Transverse colon (tissue), 4 donors: Measurements from ENCODE around the gene BDKRB1. TPM values are rescaled to one million over a fixed set of nuclear protein-coding genes. Genes with fewer than 3 reads are reported as not detected.

Source experiments
- DNase-seq: peaks from one replicate; pipeline ENCODE4 v3.0.0-alpha.2; 2019
- H3K27ac ChIP-seq, 4 donors: fragments of 200-600 bp; sonication (generic); 2 replicates each; pipeline ENCODE4 v1.5.1; 2016 to 2018; ENCODE audit warnings: inconsistent platforms in 4 of 4
- H3K27me3 ChIP-seq: fragments of 200-600 bp; sonication (generic); 2 replicates; pipeline ENCODE4 v1.5.1; 2017; ENCODE audit warnings: inconsistent platforms
- H3K36me3 ChIP-seq, 4 donors: fragments of 200-600 bp; sonication (generic); 2 replicates each; pipeline ENCODE4 v1.5.1; 2017 to 2019; ENCODE audit warnings: inconsistent platforms in 4 of 4
- H3K4me1 ChIP-seq, 4 donors: fragments of 200-600 bp; sonication (generic); 2 replicates each; pipeline ENCODE4 v1.5.1; 2017 to 2020; ENCODE audit warnings: inconsistent platforms in 4 of 4
- H3K4me3 ChIP-seq, 4 donors: fragments of 200-600 bp; sonication (generic); 1 replicate in 1 of 4; 2 replicates in 3 of 4; pipeline versions ENCODE4 v1.5.1 to v1.6.1; 2017 to 2019; ENCODE audit warnings: inconsistent platforms in 4 of 4
- H3K9me3 ChIP-seq, 2 donors: fragments of 200-600 bp; sonication (generic); 2 replicates each; pipeline ENCODE4 v1.5.1; 2017 to 2019; ENCODE audit warnings: inconsistent platforms in 2 of 2
- EP300 ChIP-seq: sonication (generic); formaldehyde crosslinking; IDR thresholded peaks from one replicate; pipeline ENCODE4 v1.6.1; 2017; ENCODE audit warnings: antibody characterized with exemption, low read depth
- POLR2A ChIP-seq: fragments of 450-650 bp; IDR thresholded peaks from one replicate; pipeline ENCODE4 v1.6.1; 2016; ENCODE audit warnings: antibody characterized with exemption, mild to moderate bottlenecking, moderate library complexity
- POLR2AphosphoS5 ChIP-seq, 3 donors: sonication (generic); formaldehyde crosslinking; IDR thresholded peaks; one replicate each; pipeline ENCODE4 v1.6.1; 2016; ENCODE audit warnings: antibody characterized with exemption in 3 of 3
- WGBS, 2 donors: methylation state at CpG; one replicate each; pipeline ENCODE4 v1.1.5; 2018; ENCODE audit warnings: low coverage in 1 of 2; 5-methylcytosine and 5-hydroxymethylcytosine counted together
- in situ Hi-C, 4 donors: fragments of 200-750 bp; cut with MboI; loops; one replicate each; pipeline versions ENCODE4 v1.15.0 to v1.15.1; 2017; ENCODE audit warnings: low sequenced_read_pairs in 3 of 4, low pct_ligation_motif_present in 1 of 4, low pct_unique_long_range_greater_than_20kb in 1 of 4
- intact Hi-C: fragments of 100-400 bp; cut with DNase I; formaldehyde crosslinking; loops from one replicate; pipeline ENCODE4 v1.15.1; 2023; ENCODE audit warnings: low total_unique reads
- total RNA-seq, 4 donors: library from RNA; depleted of rRNA; stranded (reverse); fragments of >200 nt; gene quantifications; one replicate each; pipeline ENCODE4 v1.1.0, GENCODE V29; 2016
- TF ChIP-seq, protein P1 (sequence below), 5 experiments: fragments of 200-600 bp in 3 of 5; fragments of 450-650 bp in 2 of 5; sonication (generic) in 3 of 5; IDR thresholded peaks; 1 replicate in 2 of 5; 2 replicates in 3 of 5; pipeline ENCODE4 v1.5.1; 2016 to 2017; ENCODE audit warnings: antibody characterized with exemption in 5 of 5, inconsistent platforms in 3 of 5, mild to moderate bottlenecking in 2 of 5, moderate library complexity in 1 of 5

Gene BDKRB1
- total RNA-seq, 4 donors from 2014 or later: 1.1 to 4.4 (median 2.3) TPM

DNA sequence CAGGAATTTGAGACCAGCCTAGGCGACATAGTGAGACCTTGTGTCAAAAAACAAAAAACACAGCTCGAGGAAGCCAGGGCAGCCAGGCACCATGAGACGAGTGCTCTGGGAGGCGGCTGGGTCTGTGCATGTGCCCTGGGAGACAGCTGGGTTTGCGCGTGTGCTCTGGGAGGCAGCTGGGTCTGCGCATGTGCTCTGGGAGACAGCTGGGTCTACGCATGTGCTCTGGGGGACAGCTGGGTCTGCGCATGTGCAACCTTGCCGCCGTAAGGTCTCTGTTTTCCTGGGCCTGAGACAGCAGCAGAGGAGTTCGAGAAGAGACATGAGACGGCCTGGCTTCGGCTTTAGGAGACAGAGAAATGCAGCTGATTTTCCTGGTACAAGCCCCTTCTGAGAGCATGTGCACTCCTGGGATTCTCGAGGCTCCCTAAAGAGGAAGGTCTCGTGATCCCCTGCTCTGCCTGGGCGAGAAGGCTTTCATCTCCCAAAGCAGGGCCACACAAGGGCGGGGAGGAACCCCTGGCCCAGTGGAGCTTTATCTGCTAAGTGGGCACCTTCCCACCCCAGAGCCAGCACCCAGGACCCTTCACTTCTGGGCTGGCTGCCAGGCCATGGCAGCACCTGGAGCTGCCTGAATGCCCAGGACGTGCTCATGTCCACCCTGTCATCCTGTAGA, 3.5 kb upstream of the BDKRB1 start:
- no peak overlapping the region for H3K4me3 ChIP-seq
- no peaks in the 10 kb centered on the region for H3K27me3 ChIP-seq
- in situ Hi-C loops (no loop called here), intact Hi-C loops (no loop called here)
- no peaks in the 10 kb centered on the region for H3K36me3 ChIP-seq
- 40 to 88% methylated on average over 1 to 19 of the region's 19 CpGs for WGBS, 2 donors
- H3K4me1 ChIP-seq: peaks cover 4 to 42% (median 10%) of the 10 kb centered on the region in 4 donors
- H3K9me3 ChIP-seq: no peaks in the 10 kb centered on the region
- TF ChIP-seq POLR2A: no peak
- no peak for TF ChIP-seq EP300
- no peak for TF ChIP-seq POLR2AphosphoS5 (IDR thresholded peaks at IDR 0.05)
- TF ChIP-seq, protein P1, sequence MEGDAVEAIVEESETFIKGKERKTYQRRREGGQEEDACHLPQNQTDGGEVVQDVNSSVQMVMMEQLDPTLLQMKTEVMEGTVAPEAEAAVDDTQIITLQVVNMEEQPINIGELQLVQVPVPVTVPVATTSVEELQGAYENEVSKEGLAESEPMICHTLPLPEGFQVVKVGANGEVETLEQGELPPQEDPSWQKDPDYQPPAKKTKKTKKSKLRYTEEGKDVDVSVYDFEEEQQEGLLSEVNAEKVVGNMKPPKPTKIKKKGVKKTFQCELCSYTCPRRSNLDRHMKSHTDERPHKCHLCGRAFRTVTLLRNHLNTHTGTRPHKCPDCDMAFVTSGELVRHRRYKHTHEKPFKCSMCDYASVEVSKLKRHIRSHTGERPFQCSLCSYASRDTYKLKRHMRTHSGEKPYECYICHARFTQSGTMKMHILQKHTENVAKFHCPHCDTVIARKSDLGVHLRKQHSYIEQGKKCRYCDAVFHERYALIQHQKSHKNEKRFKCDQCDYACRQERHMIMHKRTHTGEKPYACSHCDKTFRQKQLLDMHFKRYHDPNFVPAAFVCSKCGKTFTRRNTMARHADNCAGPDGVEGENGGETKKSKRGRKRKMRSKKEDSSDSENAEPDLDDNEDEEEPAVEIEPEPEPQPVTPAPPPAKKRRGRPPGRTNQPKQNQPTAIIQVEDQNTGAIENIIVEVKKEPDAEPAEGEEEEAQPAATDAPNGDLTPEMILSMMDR (IDR thresholded peaks at IDR 0.05): no peak
- no peak for DNase-seq
- peak overlapping the region; percentile 44 to 78 (median 67) for H3K27ac ChIP-seq

DNA sequence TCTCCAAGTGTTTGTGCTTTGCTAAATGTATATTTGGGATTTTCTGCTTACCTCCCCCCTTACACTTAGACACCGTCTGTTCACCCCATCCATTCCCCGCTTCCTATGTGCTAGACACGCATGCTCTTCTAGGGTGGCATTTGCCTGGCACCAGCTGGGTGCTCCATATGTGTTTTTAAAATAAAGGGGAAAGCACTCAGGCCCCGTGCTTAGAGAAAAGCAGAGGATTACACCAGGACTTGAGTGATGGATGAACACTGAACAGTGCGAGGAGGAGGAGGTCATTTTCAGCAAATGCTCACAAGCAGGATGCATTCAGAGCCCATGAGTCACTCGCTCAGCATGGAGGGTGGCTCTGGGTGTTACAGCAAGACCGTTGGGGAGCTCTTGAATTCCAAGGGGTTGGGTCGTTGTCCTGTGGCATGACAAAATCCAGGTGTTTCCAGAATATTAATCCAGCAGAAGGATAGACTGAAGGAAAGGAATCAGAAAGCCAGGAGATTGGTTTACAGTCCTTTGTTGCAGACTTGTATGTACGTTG, 2.9 kb upstream of the BDKRB1 start:
- Histone ChIP-seq H3K27ac (peak overlapping the region; percentile 44 to 78 (median 67)), H3K27me3 (no peaks in the 10 kb centered on the region), H3K4me3 (no peak overlapping the region), H3K9me3 (no peaks in the 10 kb centered on the region), H3K36me3 (no peaks in the 10 kb centered on the region), H3K4me1 (peaks cover 4 to 42% (median 10%) of the 10 kb centered on the region in 4 donors)
- TF ChIP-seq EP300 (no peak), POLR2AphosphoS5 (IDR thresholded peaks at IDR 0.05) (peak; percentile 39 to 69 (median 39))
- TF ChIP-seq, protein P1 (IDR thresholded peaks at IDR 0.05): no peak
- no peak for DNase-seq
- in situ Hi-C loops: no loop called here
- 31 to 71% methylated on average over 3 to 9 of the region's 9 CpGs for WGBS, 2 donors
- intact Hi-C loops: no loop called here

DNA sequence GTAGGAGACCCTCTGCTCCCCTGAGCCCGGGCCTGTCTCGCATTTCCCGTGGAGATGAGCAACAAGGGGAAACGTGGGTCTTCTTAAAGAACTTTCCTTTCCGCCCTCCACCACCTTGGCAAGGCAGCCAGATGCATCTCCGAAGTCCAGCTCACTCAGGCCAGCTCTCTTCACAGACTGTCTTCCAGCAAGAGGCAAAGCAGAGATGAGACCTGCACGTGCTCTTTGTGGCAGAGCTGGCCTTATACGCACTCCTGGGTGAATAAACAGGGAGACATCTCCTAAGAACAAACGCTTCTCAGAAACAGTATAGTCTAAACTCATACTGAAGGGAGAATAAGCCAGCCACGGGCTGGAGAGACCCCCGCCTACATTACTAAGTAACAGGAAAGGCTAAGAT, 1.3 kb upstream of the BDKRB1 start:
- H3K36me3 ChIP-seq: no peaks in the 10 kb centered on the region
- TF ChIP-seq POLR2AphosphoS5 (IDR thresholded peaks at IDR 0.05): peak; percentile 47 to 84 (median 79)
- peak; percentile 63 for TF ChIP-seq EP300
- no peak for TF ChIP-seq POLR2A
- intact Hi-C loops: no loop called here
- peak overlapping the region; percentile 69 to 82 (median 77) for H3K27ac ChIP-seq
- peaks cover 3 to 33% (median 9%) of the 10 kb centered on the region in 4 donors for H3K4me1 ChIP-seq
- in situ Hi-C loops: no loop called here
- H3K27me3 ChIP-seq: no peaks in the 10 kb centered on the region
- H3K4me3 ChIP-seq: no peak overlapping the region
- 47 to 65% methylated on average over 3 to 11 of the region's 11 CpGs for WGBS, 2 donors
- DNase-seq: no peak
- no peaks in the 10 kb centered on the region for H3K9me3 ChIP-seq

DNA sequence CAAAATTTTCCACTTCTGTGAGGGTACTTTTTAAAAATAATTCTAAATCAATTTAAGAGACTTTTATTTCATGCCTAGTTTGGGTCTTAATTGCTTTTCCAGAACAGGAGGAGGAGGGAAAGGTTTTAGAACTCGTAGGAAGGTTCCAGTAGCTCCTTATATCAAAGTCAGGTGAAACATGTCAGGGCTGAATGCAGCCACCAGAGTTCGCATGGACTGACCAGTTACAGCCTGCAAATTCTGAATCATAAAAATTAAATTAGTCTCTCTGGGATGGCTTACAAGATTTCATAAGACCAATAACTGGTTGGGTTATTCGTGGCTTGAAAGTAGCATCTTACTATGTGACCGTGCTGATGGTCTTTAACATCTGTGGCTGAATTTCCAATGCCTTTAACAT, 397 bp downstream of the BDKRB1 start:
- H3K36me3 ChIP-seq: no peaks in the 10 kb centered on the region
- peak overlapping the region; percentile 69 to 82 (median 77) for H3K27ac ChIP-seq
- peaks cover 3 to 26% (median 9%) of the 10 kb centered on the region in 4 donors for H3K4me1 ChIP-seq
- intact Hi-C loops (no loop called here), in situ Hi-C loops (no loop called here)
- 28 to 53% methylated on average over 4 of the region's 4 CpGs for WGBS, 2 donors
- no peak for DNase-seq
- TF ChIP-seq POLR2A: no peak
- TF ChIP-seq, protein P1 (IDR thresholded peaks at IDR 0.05): peak in 1 of 5 experiments; percentile 18
- no peaks in the 10 kb centered on the region for H3K9me3 ChIP-seq
- H3K4me3 ChIP-seq: no peak overlapping the region
- no peaks in the 10 kb centered on the region for H3K27me3 ChIP-seq
